A673 (cell line): ENCODE data around the gene CYP4F2. TPM values are rescaled to one million over a fixed set of nuclear protein-coding genes. Genes with fewer than 3 reads are reported as not detected.

Source experiments
- BruUV-seq: library from RNA; stranded (reverse); fragments of 400-500 nt; replicated peaks from 2 replicates; lab custom pipeline; 2021; lab: Mats Ljungman, UMichigan
- CTCF ChIA-PET: fragments of 300-600 bp; sonication (Branson Sonifier 250); formaldehyde crosslinking; loops from one replicate; lab custom pipeline; 2022; ENCODE audit warnings: antibody characterized with exemption; lab: Charles Lee
- POLR2A ChIA-PET: fragments of 300-600 bp; sonication (Branson Sonifier 250); formaldehyde crosslinking; loops from one replicate; lab custom pipeline; 2022; ENCODE audit warnings: antibody characterized with exemption; ENCODE audit not compliant: low non-redundant PET; lab: Charles Lee
- DNase-seq: peaks from one replicate; pipeline ENCODE4 v3.0.0-alpha.2; 2015; ENCODE audit warnings: low spot score
- H3K27ac ChIP-seq: fragments of 200-600 bp; sonication (generic); 2 replicates; pipeline ENCODE4 v1.5.1; 2016; ENCODE audit warnings: mixed run types, low read depth, mild to moderate bottlenecking, mixed read lengths, antibody characterized with exemption, low read length; ENCODE audit not compliant: poor library complexity, severe bottlenecking
- H3K27me3 ChIP-seq: fragments of 200-600 bp; sonication (generic); replicated peaks from 2 replicates; pipeline ENCODE4 v1.6.1; 2017; ENCODE audit warnings: mixed run types, low read depth, mild to moderate bottlenecking, mixed read lengths, antibody characterized with exemption, low read length; ENCODE audit not compliant: insufficient read depth, poor library complexity
- H3K36me3 ChIP-seq: fragments of 200-600 bp; sonication (generic); 2 replicates; pipeline ENCODE4 v1.6.1; 2016; ENCODE audit warnings: mixed run types, mild to moderate bottlenecking, mixed read lengths, antibody characterized with exemption, low read length; ENCODE audit not compliant: insufficient read depth, poor library complexity, severe bottlenecking
- H3K4me1 ChIP-seq: fragments of 200-600 bp; sonication (generic); 2 replicates; pipeline ENCODE4 v1.6.1; 2017; ENCODE audit warnings: mixed run types, mild to moderate bottlenecking, mixed read lengths, antibody characterized with exemption, low read length; ENCODE audit not compliant: insufficient read depth, poor library complexity, severe bottlenecking
- H3K4me3 ChIP-seq: fragments of 200-600 bp; sonication (generic); 2 replicates; pipeline ENCODE4 v1.5.1; 2016; ENCODE audit warnings: low read depth, mixed run types, mild to moderate bottlenecking, mixed read lengths, low read length; ENCODE audit not compliant: poor library complexity, severe bottlenecking
- H3K9me3 ChIP-seq: fragments of 200-600 bp; sonication (generic); 2 replicates; pipeline ENCODE4 v1.6.1; 2016; ENCODE audit warnings: mixed run types, low read depth, mild to moderate bottlenecking, mixed read lengths, antibody characterized with exemption, low read length; ENCODE audit not compliant: poor library complexity, severe bottlenecking
- CTCF ChIP-seq: fragments of 300-800, 200-600 bp; sonication (generic); conservative IDR thresholded peaks from 2 replicates; pipeline ENCODE4 v1.5.1; 2017; ENCODE audit warnings: low read depth, mild to moderate bottlenecking, antibody characterized with exemption, low read length, moderate library complexity, mixed read lengths
- EZH2 ChIP-seq: fragments of 200-600 bp; sonication (generic); IDR thresholded peaks from 2 replicates; pipeline ENCODE4 v1.6.1; 2017; ENCODE audit warnings: borderline replicate concordance, low read depth, mild to moderate bottlenecking, mixed read lengths, antibody characterized with exemption, low read length; ENCODE audit not compliant: poor library complexity, severe bottlenecking
- intact Hi-C: fragments of 100-400 bp; cut with micrococcal nuclease; formaldehyde crosslinking; loops from one replicate; pipeline ENCODE4 v1.10.0; 2022; ENCODE audit not compliant: unreplicated experiment
- total RNA-seq: library from RNA; stranded (reverse); gene quantifications from 2 replicates; pipeline ENCODE4 v1.2.3, GENCODE V29; 2021

The CYP4F2 gene
- total RNA-seq, 1 experiment from 2014 or later, result not detected

GRCh38 chr19:15937771-15938170 is 39.9 kb upstream of the CYP4F2 start:
- no TSS peak for BruUV-seq
- Histone ChIP-seq H3K4me1 (no peaks in the 10 kb centered on the region), H3K4me3 (no peak overlapping the region), H3K36me3 (no peaks in the 10 kb centered on the region), H3K9me3 (no peaks in the 10 kb centered on the region), H3K27me3 (peaks cover 8% of the 10 kb centered on the region), H3K27ac (no peak overlapping the region)
- DNase-seq, result no peak
- TF ChIP-seq CTCF (no peak), EZH2 (no peak)
- intact Hi-C loops, result no loop called here
- POLR2A ChIA-PET, result no interaction called here
- CTCF ChIA-PET, result no interaction called here

GRCh38 chr19:15936950-15937349 is 39.1 kb upstream of the CYP4F2 start:
- POLR2A ChIA-PET, result no interaction called here
- H3K9me3 ChIP-seq, result no peaks in the 10 kb centered on the region

GRCh38 chr19:15936173-15936572 is 38.3 kb upstream of the CYP4F2 start:
- intact Hi-C loops, result no loop called here
- no peak for DNase-seq
- Histone ChIP-seq H3K4me3 (no peak overlapping the region), H3K27me3 (peaks cover 7% of the 10 kb centered on the region), H3K36me3 (no peaks in the 10 kb centered on the region), H3K27ac (no peak overlapping the region), H3K4me1 (no peaks in the 10 kb centered on the region), H3K9me3 (no peaks in the 10 kb centered on the region)
- ChIA-PET CTCF (no interaction called here), POLR2A (no interaction called here)
- no TSS peak for BruUV-seq
- no peak for TF ChIP-seq EZH2

More at GRCh38 chr19:15936950-15937349, 39.1 kb upstream of the CYP4F2 start:
- no peak overlapping the region for H3K4me3 ChIP-seq
- DNase-seq, result no peak
- CTCF ChIA-PET, result no interaction called here
- no peaks in the 10 kb centered on the region for H3K4me1 ChIP-seq
- H3K27ac ChIP-seq, result no peak overlapping the region
- TF ChIP-seq CTCF, result no peak
- TF ChIP-seq EZH2, result no peak
- intact Hi-C loops, result no loop called here
- H3K27me3 ChIP-seq, result peaks cover 6% of the 10 kb centered on the region
- no peaks in the 10 kb centered on the region for H3K36me3 ChIP-seq
- no TSS peak for BruUV-seq

GRCh38 chr19:15935167-15935702 is 37.4 kb upstream of the CYP4F2 start:
- H3K4me1 ChIP-seq, result no peaks in the 10 kb centered on the region
- no peaks in the 10 kb centered on the region for H3K9me3 ChIP-seq
- TF ChIP-seq EZH2 (no peak), CTCF (no peak)
- BruUV-seq, result no TSS peak
- H3K27me3 ChIP-seq, result peaks cover 13% of the 10 kb centered on the region
- ChIA-PET POLR2A (no interaction called here), CTCF (no interaction called here)
- H3K36me3 ChIP-seq, result no peaks in the 10 kb centered on the region
- DNase-seq, result no peak
- H3K27ac ChIP-seq, result no peak overlapping the region
- intact Hi-C loops, result no loop called here
- H3K4me3 ChIP-seq, result no peak overlapping the region
